Measurements from ENCODE around the gene CDH23.
A peak's percentile ranks its signal among the peaks of the same experiment; 100 is the strongest.

DNA sequence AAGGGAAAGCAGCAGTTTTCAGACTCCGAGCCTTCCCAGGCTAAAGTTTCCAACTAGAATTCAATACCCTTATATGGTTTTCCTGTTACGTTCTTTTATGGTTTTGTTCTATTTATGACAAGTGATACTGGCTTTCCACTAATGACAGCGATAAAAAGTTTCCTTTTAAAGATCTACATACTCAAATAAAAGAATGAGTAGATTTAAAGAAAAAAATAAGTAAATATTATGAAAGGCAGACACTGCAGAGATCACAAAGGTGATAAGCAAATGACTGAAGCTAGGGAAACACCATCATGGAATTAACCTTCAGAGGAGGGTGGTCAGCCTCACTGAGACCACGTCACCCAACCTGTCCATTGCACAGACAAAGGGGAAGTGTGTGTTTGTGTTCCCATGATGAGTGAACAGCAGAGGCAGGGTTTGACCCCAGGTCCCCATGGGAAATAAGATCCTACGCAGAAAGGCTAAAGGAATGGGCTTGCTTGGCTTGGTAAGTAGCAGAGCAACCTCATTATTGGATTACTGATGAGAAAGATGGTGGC, 372.6 kb downstream of the CDH23 start:
- TF ChIP-seq POLR2A (IDR thresholded peaks at IDR 0.05) (no peak), POLR2AphosphoS5 (IDR thresholded peaks at IDR 0.05) (peak in 1 of 3 donors; percentile 31)
- TF ChIP-seq, protein P1, sequence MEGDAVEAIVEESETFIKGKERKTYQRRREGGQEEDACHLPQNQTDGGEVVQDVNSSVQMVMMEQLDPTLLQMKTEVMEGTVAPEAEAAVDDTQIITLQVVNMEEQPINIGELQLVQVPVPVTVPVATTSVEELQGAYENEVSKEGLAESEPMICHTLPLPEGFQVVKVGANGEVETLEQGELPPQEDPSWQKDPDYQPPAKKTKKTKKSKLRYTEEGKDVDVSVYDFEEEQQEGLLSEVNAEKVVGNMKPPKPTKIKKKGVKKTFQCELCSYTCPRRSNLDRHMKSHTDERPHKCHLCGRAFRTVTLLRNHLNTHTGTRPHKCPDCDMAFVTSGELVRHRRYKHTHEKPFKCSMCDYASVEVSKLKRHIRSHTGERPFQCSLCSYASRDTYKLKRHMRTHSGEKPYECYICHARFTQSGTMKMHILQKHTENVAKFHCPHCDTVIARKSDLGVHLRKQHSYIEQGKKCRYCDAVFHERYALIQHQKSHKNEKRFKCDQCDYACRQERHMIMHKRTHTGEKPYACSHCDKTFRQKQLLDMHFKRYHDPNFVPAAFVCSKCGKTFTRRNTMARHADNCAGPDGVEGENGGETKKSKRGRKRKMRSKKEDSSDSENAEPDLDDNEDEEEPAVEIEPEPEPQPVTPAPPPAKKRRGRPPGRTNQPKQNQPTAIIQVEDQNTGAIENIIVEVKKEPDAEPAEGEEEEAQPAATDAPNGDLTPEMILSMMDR (IDR thresholded peaks at IDR 0.05): no peak

Data from transverse colon (tissue), 4 donors.